22Rv1 (cell line): ENCODE results near the gene GPC6.

Source experiments
- H3K27ac ChIP-seq: fragments of 450-650 bp; 2 replicates; pipeline ENCODE4 v1.5.1; 2017
- CTCF ChIP-seq: fragments of 450-650 bp; IDR thresholded peaks from 2 replicates; pipeline ENCODE4 v1.5.1; 2017; ENCODE audit warnings: mild to moderate bottlenecking
- ZFX ChIP-seq: fragments of 450-650 bp; IDR thresholded peaks from 2 replicates; pipeline ENCODE4 v1.6.1; 2017; ENCODE audit warnings: antibody characterized with exemption, borderline replicate concordance

The GPC6 gene

GRCh38 chr13:94455414-94455813, 1228.8 kb downstream of the GPC6 start:
- TF ChIP-seq ZFX = no peak
- TF ChIP-seq CTCF = no peak
- no peak overlapping the region for H3K27ac ChIP-seq
